Activated T-helper 1 cell treated with anti-CD3 and anti-CD28 coated beads, Interleukin-12 subunit alpha, Interleukin-12 subunit beta, Interleukin-2, Interleukin-4 antibody, amounts not matched to agents 30 ng/mL and 10 ng/mL and 1 ng/mL, durations not matched to agents 14 hours and 24 hours and 36 hours (primary cell): ENCODE measurements around the gene PLCXD1. TPM values are rescaled to one million over a fixed set of nuclear protein-coding genes. Genes with fewer than 3 reads are reported as not detected.
"Not testable (repeated sequence)": the region's sequence is repeated elsewhere in the genome, so short reads cannot be mapped to it uniquely, and the experiment has no call there.

Experiments
- DNase-seq: peaks from one replicate; pipeline ENCODE4 v3.0.0; 2021; ENCODE audit warnings: low spot score
- H3K27ac Mint-ChIP-seq: one replicate; pipeline ENCODE4 v1.8.0; 2021; ENCODE audit warnings: mild to moderate bottlenecking, mixed read lengths
- H3K27me3 Mint-ChIP-seq: one replicate; pipeline ENCODE4 v1.8.0; 2022; ENCODE audit warnings: mild to moderate bottlenecking, moderate library complexity, mixed read lengths; ENCODE audit not compliant: insufficient read depth
- H3K36me3 Mint-ChIP-seq: one replicate; pipeline ENCODE4 v1.8.0; 2021; ENCODE audit warnings: low read depth, mixed read lengths
- H3K4me1 Mint-ChIP-seq: one replicate; pipeline ENCODE4 v1.8.0; 2021; ENCODE audit warnings: low read depth, mixed read lengths
- H3K4me3 Mint-ChIP-seq: one replicate; pipeline ENCODE4 v1.8.0; 2021; ENCODE audit warnings: mild to moderate bottlenecking, moderate library complexity, mixed read lengths
- H3K9me3 Mint-ChIP-seq: one replicate; pipeline ENCODE4 v1.8.0; 2021; ENCODE audit warnings: mixed read lengths
- intact Hi-C: fragments of 100-400 bp; cut with micrococcal nuclease; formaldehyde crosslinking; loops from one replicate; pipeline ENCODE4 v1.15.1; 2024
- total RNA-seq: library from RNA; stranded (reverse); gene quantifications from 2 replicates; pipeline ENCODE4 v1.2.3, GENCODE V29; 2022

The PLCXD1 gene
- total RNA-seq, 1 donor from 2014 or later: 55.0 TPM

DNA sequence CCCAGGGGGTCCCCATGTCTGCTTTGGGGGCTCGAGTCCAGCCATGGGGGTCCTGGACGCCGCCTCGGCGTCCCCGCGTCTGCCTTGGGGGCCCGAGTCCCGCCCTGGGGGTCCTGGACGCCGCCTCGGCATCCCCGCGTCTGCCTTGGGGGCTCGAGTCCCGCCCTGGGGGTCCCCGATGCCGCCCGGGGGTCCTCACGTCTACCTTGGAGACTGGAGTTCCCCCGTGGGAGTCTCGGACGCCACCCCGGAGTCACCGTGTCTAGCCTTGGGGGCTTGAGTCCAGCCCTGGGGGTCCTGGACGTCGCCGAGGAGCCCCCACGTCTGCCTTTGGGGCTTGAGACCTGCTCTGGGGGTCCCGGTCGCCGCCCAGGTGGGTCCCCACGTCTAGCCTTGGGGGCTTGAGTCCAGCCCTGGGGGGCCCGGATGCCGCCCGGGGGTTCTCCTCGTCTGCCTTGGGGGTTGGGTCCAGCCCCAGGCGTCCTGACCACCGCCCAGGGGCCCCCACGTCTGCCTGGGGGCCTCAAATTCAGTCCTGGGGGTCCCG, 38.5 kb downstream of the PLCXD1 start:
- Mint-ChIP-seq H3K36me3 (peaks cover 4% of the 10 kb centered on the region), H3K27me3 (peaks cover 2% of the 10 kb centered on the region), H3K9me3 (no peaks in the 10 kb centered on the region), H3K4me1 (peaks cover 18% of the 10 kb centered on the region), H3K27ac (peak overlapping the region; percentile 80), H3K4me3 (peak overlapping the region; percentile 89)
- no peak for DNase-seq
- intact Hi-C loops: no loop called here

DNA sequence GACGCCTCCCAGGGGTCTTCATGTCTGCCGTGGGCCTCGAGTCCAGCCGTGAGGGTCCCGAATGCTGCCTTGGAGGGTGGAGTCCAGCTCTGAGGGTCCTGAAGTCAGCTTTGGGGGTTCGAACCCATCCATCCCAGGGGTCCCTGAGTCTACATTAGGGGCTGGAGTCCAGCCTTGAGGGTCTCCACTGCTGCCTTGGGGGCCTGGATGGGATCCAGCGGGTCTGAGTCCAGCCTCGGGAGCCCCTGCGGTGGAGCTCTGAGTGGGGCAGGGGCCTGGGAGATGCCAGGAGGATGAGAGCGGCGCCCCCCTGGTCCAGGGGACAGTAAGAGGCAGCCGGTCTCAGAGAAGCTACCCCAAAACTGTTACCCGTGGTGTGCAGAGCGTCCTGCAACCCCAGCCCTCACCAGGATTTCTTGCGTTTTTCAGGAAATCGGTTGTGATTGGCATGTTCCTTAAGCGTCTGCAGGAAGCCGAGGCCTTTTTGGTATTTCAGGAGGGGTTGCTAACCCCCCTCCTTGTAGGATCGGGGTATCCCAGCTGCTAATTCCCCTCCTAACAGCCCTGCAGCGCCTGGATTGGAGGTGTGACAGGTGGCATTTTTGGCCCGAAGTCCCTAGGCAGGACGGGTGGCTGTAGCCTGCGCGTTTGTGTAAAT, 39.1 kb downstream of the PLCXD1 start:
- DNase-seq: no peak
- Mint-ChIP-seq H3K4me3 (peak overlapping the region; percentile 89), H3K27me3 (peaks cover 2% of the 10 kb centered on the region), H3K36me3 (peaks cover 4% of the 10 kb centered on the region), H3K9me3 (no peaks in the 10 kb centered on the region), H3K27ac (peak overlapping the region; percentile 80), H3K4me1 (peaks cover 18% of the 10 kb centered on the region)
- intact Hi-C loops: no loop called here

- no peak overlapping the region for H3K4me3 Mint-ChIP-seq
- intact Hi-C loops: no loop called here
- H3K4me1 Mint-ChIP-seq: peaks cover 18% of the 10 kb centered on the region
- no peaks in the 10 kb centered on the region for H3K27me3 Mint-ChIP-seq
- H3K9me3 Mint-ChIP-seq: no peaks in the 10 kb centered on the region
- no peak for DNase-seq
- peak overlapping the region; percentile 71 for H3K27ac Mint-ChIP-seq
- no peaks in the 10 kb centered on the region for H3K36me3 Mint-ChIP-seq
Measured at GRCh38 chrX:323721-324628, 42.8 kb downstream of the PLCXD1 start.

DNA sequence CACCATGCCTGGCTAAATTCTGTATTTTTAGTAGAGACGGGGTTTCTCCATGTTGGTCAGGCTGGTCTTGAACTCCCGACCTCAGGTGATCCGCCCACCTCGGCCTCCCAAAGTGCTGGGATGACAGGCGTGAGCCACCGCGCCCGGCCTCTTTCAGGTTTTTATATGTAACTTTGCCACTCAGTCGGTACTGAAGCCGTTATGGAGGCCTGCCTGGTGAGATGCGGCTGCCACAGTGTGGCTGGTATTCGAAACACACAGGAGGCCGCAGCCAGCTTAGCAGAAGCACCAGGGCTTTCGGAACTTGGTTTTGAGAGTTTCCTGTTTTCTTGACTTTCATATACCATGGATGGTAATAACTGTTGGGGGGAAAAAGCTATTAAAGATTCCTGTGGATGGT, 43.5 kb downstream of the PLCXD1 start:
- H3K36me3 Mint-ChIP-seq, DNase-seq, H3K4me3 Mint-ChIP-seq, intact Hi-C loops, H3K27me3 Mint-ChIP-seq, H3K27ac Mint-ChIP-seq, H3K9me3 Mint-ChIP-seq: not testable (repeated sequence)
- peaks cover 18% of the 10 kb centered on the region for H3K4me1 Mint-ChIP-seq

- no peaks in the 10 kb centered on the region for H3K9me3 Mint-ChIP-seq
- intact Hi-C loops: no loop called here
- no peaks in the 10 kb centered on the region for H3K36me3 Mint-ChIP-seq
- no peaks in the 10 kb centered on the region for H3K27me3 Mint-ChIP-seq
- no peak overlapping the region for H3K4me3 Mint-ChIP-seq
- peaks cover 6% of the 10 kb centered on the region for H3K4me1 Mint-ChIP-seq
- DNase-seq: no peak
- H3K27ac Mint-ChIP-seq: no peak overlapping the region
Measured at GRCh38 chrX:327660-328126, 46.5 kb downstream of the PLCXD1 start.

GRCh38 chrX:329291-329910, 48.2 kb downstream of the PLCXD1 start:
- no peaks in the 10 kb centered on the region for H3K9me3 Mint-ChIP-seq
- H3K4me1 Mint-ChIP-seq: no peaks in the 10 kb centered on the region
- no peak overlapping the region for H3K4me3 Mint-ChIP-seq
- no peaks in the 10 kb centered on the region for H3K27me3 Mint-ChIP-seq
- intact Hi-C loops: no loop called here
- H3K36me3 Mint-ChIP-seq: no peaks in the 10 kb centered on the region
- no peak overlapping the region for H3K27ac Mint-ChIP-seq
- DNase-seq: no peak

- H3K4me3 Mint-ChIP-seq, H3K4me1 Mint-ChIP-seq, H3K27me3 Mint-ChIP-seq, intact Hi-C loops, H3K27ac Mint-ChIP-seq, DNase-seq, H3K36me3 Mint-ChIP-seq, H3K9me3 Mint-ChIP-seq: not testable (repeated sequence)
Measured at GRCh38 chrX:330141-330725, 49.1 kb downstream of the PLCXD1 start.

DNA sequence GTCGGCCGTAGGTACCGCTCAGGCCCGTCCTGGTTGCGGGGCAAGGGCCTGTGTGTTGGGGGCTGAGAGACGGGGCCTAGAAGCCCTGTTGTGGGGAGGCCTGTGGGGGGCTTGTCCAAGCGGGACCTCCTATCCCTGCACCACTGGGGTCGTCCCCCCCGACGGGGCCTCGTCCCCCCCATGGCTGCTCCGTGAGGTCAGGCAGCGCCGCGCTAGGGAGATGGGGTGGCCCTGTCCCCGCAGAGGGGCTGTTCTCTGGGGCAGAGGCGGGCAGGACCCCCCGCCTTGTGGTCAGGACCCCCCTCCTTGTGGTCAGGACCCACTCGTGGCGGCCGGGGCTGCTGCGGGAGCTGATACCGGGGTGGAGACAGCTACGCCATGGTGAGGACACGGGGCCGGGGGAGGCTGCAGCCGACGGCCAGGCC, 49.6 kb downstream of the PLCXD1 start:
- intact Hi-C loops: no loop called here

DNA sequence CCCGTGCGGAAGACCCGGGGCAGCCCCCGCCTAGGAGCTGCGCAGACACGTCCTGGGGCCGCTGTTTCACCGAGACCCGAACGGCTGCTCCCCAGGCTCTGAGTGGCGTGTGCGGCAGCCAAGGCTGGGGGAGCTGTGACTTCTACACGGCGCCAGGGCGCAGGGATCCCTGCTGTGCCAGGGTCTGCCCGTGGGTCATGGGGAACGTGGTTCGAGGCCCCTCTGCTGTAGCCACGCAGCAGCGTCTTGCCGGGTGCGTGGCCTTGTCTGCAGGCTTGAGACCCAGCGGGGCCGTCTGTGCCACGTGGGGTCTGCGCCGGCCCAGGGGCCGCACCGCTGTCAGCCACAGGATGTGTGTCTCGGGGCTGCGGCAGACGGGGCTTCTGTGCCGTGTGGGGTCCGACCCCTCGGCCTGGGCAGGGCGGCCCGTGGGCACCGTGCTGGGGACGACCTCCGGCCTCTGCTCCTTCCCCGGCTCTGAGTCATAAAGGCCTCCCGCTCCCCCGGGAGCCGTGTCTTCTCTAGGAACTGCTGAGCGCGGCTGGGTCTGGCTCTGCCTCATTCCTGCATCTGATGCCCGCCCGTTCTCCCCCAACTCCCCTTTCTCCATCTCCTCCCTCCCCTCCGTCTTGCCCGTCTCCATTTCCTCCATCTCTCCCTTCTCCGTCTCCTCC, 50.1 kb downstream of the PLCXD1 start:
- H3K4me3 Mint-ChIP-seq: no peak overlapping the region
- intact Hi-C loops: no loop called here
- peaks cover 3% of the 10 kb centered on the region for H3K36me3 Mint-ChIP-seq
- H3K27me3 Mint-ChIP-seq: no peaks in the 10 kb centered on the region
- no peaks in the 10 kb centered on the region for H3K9me3 Mint-ChIP-seq
- H3K4me1 Mint-ChIP-seq: no peaks in the 10 kb centered on the region
- H3K27ac Mint-ChIP-seq: no peak overlapping the region
- no peak for DNase-seq

More for the DNA sequence above, 49.6 kb downstream of the PLCXD1 start:
- H3K27me3 Mint-ChIP-seq: no peaks in the 10 kb centered on the region
- no peak overlapping the region for H3K4me3 Mint-ChIP-seq
- no peak for DNase-seq
- no peaks in the 10 kb centered on the region for H3K36me3 Mint-ChIP-seq
- H3K4me1 Mint-ChIP-seq: no peaks in the 10 kb centered on the region
- H3K27ac Mint-ChIP-seq: no peak overlapping the region
- no peaks in the 10 kb centered on the region for H3K9me3 Mint-ChIP-seq

DNA sequence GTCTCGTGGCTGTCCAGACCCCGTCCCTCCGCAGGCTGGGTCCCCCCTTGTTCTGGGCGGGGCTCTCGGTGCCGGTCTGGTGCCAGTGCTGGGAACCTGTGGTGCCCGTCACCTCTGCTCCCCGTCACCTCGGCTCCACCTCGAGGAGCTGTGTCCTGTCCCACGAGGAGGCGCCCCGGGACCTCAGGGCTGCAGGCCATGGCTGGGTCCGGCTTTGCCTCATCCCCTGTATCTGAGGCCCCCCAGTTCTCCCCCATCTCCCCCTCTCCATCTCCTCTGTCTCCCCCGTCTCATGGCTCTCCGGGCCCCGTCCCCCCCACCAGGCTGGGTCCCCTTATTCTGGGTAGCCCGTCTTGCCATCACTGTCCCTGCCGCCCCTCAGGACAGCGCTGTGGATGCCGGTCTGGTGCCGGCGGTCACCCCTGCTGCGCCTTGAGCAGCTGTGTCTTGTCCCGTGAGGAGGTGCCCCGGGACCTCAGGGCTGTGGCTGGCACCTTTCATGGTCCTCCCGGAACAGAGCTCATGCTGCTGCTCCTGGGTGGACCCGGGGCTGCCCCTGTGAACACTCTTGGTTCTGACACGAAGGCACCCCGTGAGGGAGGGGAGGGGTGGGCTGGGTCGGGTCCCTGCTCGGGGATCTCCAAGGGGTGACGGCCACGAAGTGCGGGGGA, 50.8 kb downstream of the PLCXD1 start:
- Mint-ChIP-seq H3K9me3 (no peaks in the 10 kb centered on the region), H3K36me3 (peaks cover 7% of the 10 kb centered on the region), H3K27me3 (no peaks in the 10 kb centered on the region), H3K4me1 (no peaks in the 10 kb centered on the region), H3K27ac (no peak overlapping the region), H3K4me3 (no peak overlapping the region)
- intact Hi-C loops: no loop called here
- no peak for DNase-seq

DNA sequence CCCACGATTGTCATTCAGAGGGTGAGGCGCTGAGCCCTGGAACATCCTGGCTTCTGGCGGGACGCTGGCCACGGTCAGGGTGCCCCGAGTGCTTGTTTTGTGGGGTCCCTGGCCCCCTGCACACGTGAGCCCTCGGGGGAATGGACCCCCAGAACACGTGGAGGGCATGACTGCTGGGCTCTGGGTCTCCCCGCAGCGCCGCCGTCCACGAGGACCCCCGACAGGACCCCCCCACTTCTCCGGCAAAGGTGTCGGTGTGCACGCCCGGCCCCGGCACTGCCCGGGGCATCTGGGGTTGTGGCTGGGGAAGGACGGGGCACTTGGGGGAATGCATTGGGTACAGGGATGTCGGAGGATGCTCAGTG, 51.3 kb downstream of the PLCXD1 start:
- H3K4me1 Mint-ChIP-seq: no peaks in the 10 kb centered on the region
- H3K27ac Mint-ChIP-seq: no peak overlapping the region
- H3K36me3 Mint-ChIP-seq: peaks cover 10% of the 10 kb centered on the region
- H3K4me3 Mint-ChIP-seq: no peak overlapping the region
- no peaks in the 10 kb centered on the region for H3K27me3 Mint-ChIP-seq
- no peak for DNase-seq
- intact Hi-C loops: no loop called here
- H3K9me3 Mint-ChIP-seq: no peaks in the 10 kb centered on the region
